K562 (cell line): Measurements from ENCODE around the gene RAP2B. TPM values are rescaled to one million over a fixed set of nuclear protein-coding genes. Genes with fewer than 3 reads are reported as not detected.

Experiments
- ASH1L ChIP-seq: fragments of 450-650 bp; IDR thresholded peaks from 2 replicates; pipeline ENCODE4 v1.6.1; 2018; ENCODE audit warnings: borderline replicate concordance, mild to moderate bottlenecking, low read depth; ENCODE audit not compliant: partially characterized antibody
- BCL6 ChIP-seq: fragments of 250-450 bp; sonication (Bioruptor Pico); IDR thresholded peaks from 2 replicates; pipeline ENCODE4 v1.4.0; 2020
- CBFA2T2 ChIP-seq: fragments of 450-650 bp; conservative IDR thresholded peaks from 2 replicates; pipeline ENCODE4 v1.6.1; 2017; ENCODE audit warnings: mild to moderate bottlenecking
- CBX1 ChIP-seq: sonication (generic); IDR thresholded peaks from 2 replicates; pipeline ENCODE4 v1.6.1; 2016; ENCODE audit warnings: antibody characterized with exemption, low read depth, mild to moderate bottlenecking
- CHD4 ChIP-seq: fragments of 200-600 bp; sonication (generic); IDR thresholded peaks from 3 replicates; pipeline ENCODE4 v1.6.1; 2012; ENCODE audit warnings: low read depth, mild to moderate bottlenecking, mixed read lengths, low read length, inconsistent platforms; ENCODE audit not compliant: insufficient read depth, insufficient replicate concordance, poor library complexity, severe bottlenecking
- ELF4 ChIP-seq: fragments of 450-650 bp; formaldehyde crosslinking; IDR thresholded peaks from 2 replicates; pipeline ENCODE4 v1.4.0; 2022; ENCODE audit warnings: missing genetic modification characterization
- ETV6 ChIP-seq, 3 experiments: fragments of 150-350 bp in 1 of 3; sonication (generic) in 1 of 3; formaldehyde crosslinking in 1 of 3; IDR thresholded peaks; 2 replicates each; pipeline versions ENCODE4 v1.6.1 to v1.8.0; 2014 to 2022; ENCODE audit warnings: borderline replicate concordance in 2 of 3, low read depth in 2 of 3, antibody characterized with exemption in 1 of 3, low read length in 1 of 3, mild to moderate bottlenecking in 1 of 3, missing genetic modification reagents in 1 of 3
- FOXK1 ChIP-seq: sonication (generic); formaldehyde crosslinking; IDR thresholded peaks from 2 replicates; pipeline ENCODE4 v1.8.0; 2022; ENCODE audit warnings: missing genetic modification reagents, mild to moderate bottlenecking, borderline replicate concordance
- FOXK2 ChIP-seq, 2 experiments: fragments of 450-650 bp; IDR thresholded peaks in 1 of 2; conservative IDR thresholded peaks in 1 of 2; 2 replicates each; pipeline ENCODE4 v1.6.1; 2016; ENCODE audit warnings: low read depth in 2 of 2, mild to moderate bottlenecking in 1 of 2
- FOXP1 ChIP-seq: sonication (generic); formaldehyde crosslinking; IDR thresholded peaks from 2 replicates; pipeline ENCODE4 v1.8.0; 2022; ENCODE audit warnings: mild to moderate bottlenecking, missing genetic modification reagents
- HDGF ChIP-seq: fragments of 450-650 bp; IDR thresholded peaks from 2 replicates; pipeline ENCODE4 v1.6.1; 2016
- HOXB6 ChIP-seq: fragments of 250-450 bp; sonication (Bioruptor Pico); IDR thresholded peaks from 2 replicates; pipeline ENCODE4 v1.5.1; 2022; ENCODE audit warnings: mild to moderate bottlenecking, borderline replicate concordance
- ILF3 ChIP-seq: fragments of 450-650 bp; IDR thresholded peaks from 2 replicates; pipeline ENCODE4 v1.6.1; 2018; ENCODE audit warnings: antibody characterized with exemption, mild to moderate bottlenecking, moderate library complexity, borderline replicate concordance
- ILK ChIP-seq: fragments of 450-650 bp; IDR thresholded peaks from 2 replicates; pipeline ENCODE4 v1.6.1; 2016; ENCODE audit warnings: missing genetic modification characterization, low read depth, mild to moderate bottlenecking, missing compliant biosample characterization, moderate library complexity, borderline replicate concordance
- KAT8 ChIP-seq: fragments of 450-650 bp; IDR thresholded peaks from 2 replicates; pipeline ENCODE4 v1.6.1; 2016; ENCODE audit warnings: low read depth, mild to moderate bottlenecking
- MCM7 ChIP-seq, 2 experiments: fragments of 450-650 bp; IDR thresholded peaks; 2 replicates each; pipeline ENCODE4 v1.6.1; 2016 to 2018
- NRF1 ChIP-seq, 2 experiments: fragments of 450-650 bp; IDR thresholded peaks in 1 of 2; conservative IDR thresholded peaks in 1 of 2; 2 replicates each; pipeline ENCODE4 v1.6.1; 2014; ENCODE audit warnings: mild to moderate bottlenecking in 2 of 2
- PHF8 ChIP-seq: fragments of 200-600 bp; sonication (generic); IDR thresholded peaks from 2 replicates; pipeline ENCODE4 v1.6.1; 2012; ENCODE audit warnings: mixed run types, mild to moderate bottlenecking, inconsistent platforms, low read length, moderate library complexity, borderline replicate concordance
- TAF9B ChIP-seq: fragments of 450-650 bp; IDR thresholded peaks from 2 replicates; pipeline ENCODE4 v1.6.1; 2018; ENCODE audit warnings: mild to moderate bottlenecking; ENCODE audit not compliant: partially characterized antibody
- ZFP30 ChIP-seq: fragments of 250-450 bp; sonication (Bioruptor Pico); IDR thresholded peaks from 2 replicates; pipeline ENCODE4 v1.8.0; 2022; ENCODE audit warnings: moderate library complexity, mild to moderate bottlenecking, inconsistent platforms, borderline replicate concordance
- ZKSCAN8 ChIP-seq: fragments of 200-800 bp; sonication (Bioruptor generic); IDR thresholded peaks from 2 replicates; pipeline ENCODE4 v1.6.1; 2016; ENCODE audit warnings: missing genetic modification characterization, missing compliant biosample characterization
- ZNF354B ChIP-seq: fragments of 250-450 bp; sonication (Bioruptor Pico); IDR thresholded peaks from 2 replicates; pipeline ENCODE4 v1.4.0; 2020
- ZNF766 ChIP-seq: fragments of 200-800 bp; sonication (Bioruptor generic); conservative IDR thresholded peaks from 2 replicates; pipeline ENCODE4 v1.6.1; 2016; ENCODE audit warnings: missing genetic modification characterization, missing compliant biosample characterization
- polyA plus RNA-seq, 8 experiments: library from polyadenylated mRNA; depleted of rRNA in 4 of 8; stranded (reverse) in 5 of 8; unstranded in 3 of 8; fragments of >200 nt; fragmentation: Nextera tagmentation in 2 of 8; fragmentation: Illumina TruSeq in 1 of 8; extraction: Ambion mirVana in 2 of 8; extraction: Trizol in 1 of 8; gene quantifications; 2 replicates each; pipeline versions ENCODE4 v1.2.1 to v1.2.3, GENCODE V29; 2011 to 2014; ENCODE audit warnings: inconsistent platforms in 1 of 8, missing spikeins in 1 of 8
- total RNA-seq, 7 experiments: library from RNA; depleted of rRNA in 6 of 7; stranded (reverse); fragments of >200 nt in 6 of 7; fragmentation: Illumina TruSeq in 2 of 7; extraction: Trizol in 2 of 7; gene quantifications; 2 replicates each; pipeline versions ENCODE4 v1.2.1 to v1.2.3, GENCODE V29; 2011 to 2021; ENCODE audit warnings: low replicate concordance in 1 of 7
- TF ChIP-seq, protein P1 (sequence below): sonication (generic); formaldehyde crosslinking; IDR thresholded peaks from 2 replicates; pipeline ENCODE4 v1.9.0; 2022; ENCODE audit warnings: mild to moderate bottlenecking, missing genetic modification reagents
- TF ChIP-seq, protein P2 (sequence below): IDR thresholded peaks from 2 replicates; pipeline ENCODE4 v1.6.1; 2016; ENCODE audit warnings: missing genetic modification characterization, missing compliant biosample characterization
- TF ChIP-seq, protein P3 (sequence below): fragments of 450-650 bp; IDR thresholded peaks from 2 replicates; pipeline ENCODE4 v1.6.1; 2016; ENCODE audit warnings: borderline replicate concordance

RAP2B gene
- total and polyA plus RNA-seq, 9 of the 15 experiments (the other 6 are each of a cell fraction or from before 2014, with no cell fraction given), result 9.4 to 31.2 (median 15.8) TPM

DNA sequence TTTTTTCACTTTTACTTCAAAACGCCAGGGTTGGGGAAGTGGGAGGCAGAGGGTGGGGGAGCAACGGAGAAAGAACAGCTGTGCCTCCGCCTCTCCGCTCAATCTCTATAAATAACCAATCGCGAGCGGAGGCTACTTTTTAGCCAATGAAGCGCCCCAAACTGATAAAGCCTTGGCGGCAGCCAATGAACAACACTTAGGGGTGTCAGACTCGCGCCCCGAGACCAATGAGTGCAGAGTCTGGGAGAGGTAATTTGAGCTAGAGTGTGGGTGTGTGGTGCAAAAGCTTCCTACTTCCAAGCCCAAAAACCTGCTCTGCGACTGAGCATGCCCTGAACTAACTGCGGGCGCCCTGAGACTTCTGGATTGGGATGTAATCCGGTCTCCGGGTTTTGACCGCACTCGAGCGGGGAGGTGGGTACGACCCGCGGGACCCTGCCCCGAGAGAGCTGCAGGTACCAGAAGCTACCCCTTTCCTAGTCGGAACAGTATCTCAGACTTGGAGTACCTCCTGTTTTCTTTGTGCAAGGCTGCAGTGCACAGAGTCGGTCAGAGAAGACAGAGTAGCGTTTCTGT is 800 bp upstream of the RAP2B start (continued):
- TF ChIP-seq FOXK1 (CRISPR knock-in tag), result no peak
- no peak for TF ChIP-seq KAT8
- no peak for TF ChIP-seq ZFP30 (CRISPR knock-in tag)
- TF ChIP-seq ILK (tag), result no peak
- TF ChIP-seq CBFA2T2, result no peak
- TF ChIP-seq, protein P1, sequence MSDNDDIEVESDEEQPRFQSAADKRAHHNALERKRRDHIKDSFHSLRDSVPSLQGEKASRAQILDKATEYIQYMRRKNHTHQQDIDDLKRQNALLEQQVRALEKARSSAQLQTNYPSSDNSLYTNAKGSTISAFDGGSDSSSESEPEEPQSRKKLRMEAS (CRISPR knock-in tag), result no peak
- TF ChIP-seq HOXB6 (CRISPR knock-in tag), result no peak
- TF ChIP-seq ZNF354B (CRISPR knock-in tag), result no peak
- no peak for TF ChIP-seq BCL6 (CRISPR knock-in tag)
- peak; percentile 40 for TF ChIP-seq TAF9B
- no peak for TF ChIP-seq ZKSCAN8 (CRISPR knock-in tag)
- TF ChIP-seq ILF3, result no peak
- TF ChIP-seq ETV6 (IDR thresholded peaks at IDR 0.05; ENCODE audit: borderline replicate concordance in 1 of 2, low read depth in 2 of 2, low read length in 1 of 2), result no peak
- no peak for TF ChIP-seq ETV6 (CRISPR knock-in tag; IDR thresholded peaks at IDR 0.05; ENCODE audit: borderline replicate concordance)
- TF ChIP-seq, protein P2, sequence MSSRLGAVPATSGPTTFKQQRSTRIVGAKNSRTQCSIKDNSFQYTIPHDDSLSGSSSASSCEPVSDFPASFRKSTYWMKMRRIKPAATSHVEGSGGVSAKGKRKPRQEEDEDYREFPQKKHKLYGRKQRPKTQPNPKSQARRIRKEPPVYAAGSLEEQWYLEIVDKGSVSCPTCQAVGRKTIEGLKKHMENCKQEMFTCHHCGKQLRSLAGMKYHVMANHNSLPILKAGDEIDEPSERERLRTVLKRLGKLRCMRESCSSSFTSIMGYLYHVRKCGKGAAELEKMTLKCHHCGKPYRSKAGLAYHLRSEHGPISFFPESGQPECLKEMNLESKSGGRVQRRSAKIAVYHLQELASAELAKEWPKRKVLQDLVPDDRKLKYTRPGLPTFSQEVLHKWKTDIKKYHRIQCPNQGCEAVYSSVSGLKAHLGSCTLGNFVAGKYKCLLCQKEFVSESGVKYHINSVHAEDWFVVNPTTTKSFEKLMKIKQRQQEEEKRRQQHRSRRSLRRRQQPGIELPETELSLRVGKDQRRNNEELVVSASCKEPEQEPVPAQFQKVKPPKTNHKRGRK (tag), result no peak
- no peak for TF ChIP-seq FOXP1
- TF ChIP-seq HDGF, result no peak
- peak in 1 of 2 experiments; percentile 71; a peak in 3 of 4 replicates for TF ChIP-seq FOXK2 (conservative IDR thresholded peaks at IDR 0.05 in 1 of 2, IDR thresholded peaks at IDR 0.05 in 1 of 2; ENCODE audit: low read depth in 2 of 2)
- no peak for TF ChIP-seq MCM7 (IDR thresholded peaks at IDR 0.05)
- TF ChIP-seq, protein P3, sequence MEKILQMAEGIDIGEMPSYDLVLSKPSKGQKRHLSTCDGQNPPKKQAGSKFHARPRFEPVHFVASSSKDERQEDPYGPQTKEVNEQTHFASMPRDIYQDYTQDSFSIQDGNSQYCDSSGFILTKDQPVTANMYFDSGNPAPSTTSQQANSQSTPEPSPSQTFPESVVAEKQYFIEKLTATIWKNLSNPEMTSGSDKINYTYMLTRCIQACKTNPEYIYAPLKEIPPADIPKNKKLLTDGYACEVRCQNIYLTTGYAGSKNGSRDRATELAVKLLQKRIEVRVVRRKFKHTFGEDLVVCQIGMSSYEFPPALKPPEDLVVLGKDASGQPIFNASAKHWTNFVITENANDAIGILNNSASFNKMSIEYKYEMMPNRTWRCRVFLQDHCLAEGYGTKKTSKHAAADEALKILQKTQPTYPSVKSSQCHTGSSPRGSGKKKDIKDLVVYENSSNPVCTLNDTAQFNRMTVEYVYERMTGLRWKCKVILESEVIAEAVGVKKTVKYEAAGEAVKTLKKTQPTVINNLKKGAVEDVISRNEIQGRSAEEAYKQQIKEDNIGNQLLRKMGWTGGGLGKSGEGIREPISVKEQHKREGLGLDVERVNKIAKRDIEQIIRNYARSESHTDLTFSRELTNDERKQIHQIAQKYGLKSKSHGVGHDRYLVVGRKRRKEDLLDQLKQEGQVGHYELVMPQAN, result no peak
- TF ChIP-seq NRF1 (conservative IDR thresholded peaks at IDR 0.05 in 1 of 2, IDR thresholded peaks at IDR 0.05 in 1 of 2), result peak; percentile 74 to 80
- TF ChIP-seq PHF8, result no peak
- TF ChIP-seq ASH1L, result peak; percentile 91
- no peak for TF ChIP-seq ELF4 (CRISPR knock-in tag)
- 0 out of 2 replicates have a peak, but pooled peaks have one; percentile 63 for TF ChIP-seq ZNF766 (CRISPR knock-in tag)
- TF ChIP-seq CBX1, result no peak
- no peak for TF ChIP-seq CHD4
